HS-27A (cell line): ENCODE data around the gene GBE1.
A peak's percentile ranks its signal among the peaks of the same experiment; 100 is the strongest.
"Not testable (repeated sequence)": the region's sequence is repeated elsewhere in the genome, so short reads cannot be mapped to it uniquely, and the experiment has no call there.

ENCODE experiments used
- DNase-seq: peaks from one replicate; pipeline ENCODE4 v3.0.0-alpha.2; 2012; ENCODE audit warnings: low read depth, missing footprints

The GBE1 gene

GRCh38 chr3:81531263-81531662 lies 230.2 kb downstream of the GBE1 start:
- DNase-seq, result no peak

GRCh38 chr3:81530180-81530939 lies 231.1 kb downstream of the GBE1 start:
- DNase-seq, result no peak

GRCh38 chr3:81521855-81522254 lies 239.6 kb downstream of the GBE1 start:
- no peak for DNase-seq

- no peak for DNase-seq
These were observed 242.5 kb downstream of the GBE1 start for GRCh38 chr3:81518945-81519344.

GRCh38 chr3:81516042-81516441 lies 245.4 kb downstream of the GBE1 start:
- no peak for DNase-seq

GRCh38 chr3:81513591-81513990 lies 247.9 kb downstream of the GBE1 start:
- DNase-seq, result no peak

- DNase-seq, result no peak
These were observed 258.4 kb downstream of the GBE1 start for GRCh38 chr3:81503026-81503425.

- DNase-seq, result no peak
These were observed 259.2 kb downstream of the GBE1 start for GRCh38 chr3:81502236-81502635.

GRCh38 chr3:81500039-81500438 lies 261.4 kb downstream of the GBE1 start:
- DNase-seq, result no peak

- DNase-seq, result no peak
These were observed 263.7 kb downstream of the GBE1 start for GRCh38 chr3:81497572-81498251.

- no peak for DNase-seq
These were observed 264.9 kb downstream of the GBE1 start for GRCh38 chr3:81496407-81497104.

GRCh38 chr3:81492471-81492870 lies 269.0 kb downstream of the GBE1 start:
- not testable (repeated sequence) for DNase-seq

GRCh38 chr3:81492040-81492439 lies 269.4 kb downstream of the GBE1 start:
- no peak for DNase-seq

- peak; percentile 76 for DNase-seq
These were observed 270.7 kb downstream of the GBE1 start for GRCh38 chr3:81490541-81491288.

GRCh38 chr3:81485444-81485865 lies 276.0 kb downstream of the GBE1 start:
- peak; percentile 27 for DNase-seq

- DNase-seq, result no peak
These were observed 276.9 kb downstream of the GBE1 start for GRCh38 chr3:81484520-81484919.

- no peak for DNase-seq
These were observed 278.4 kb downstream of the GBE1 start for GRCh38 chr3:81483046-81483445.

GRCh38 chr3:81477740-81478139 lies 283.7 kb downstream of the GBE1 start:
- DNase-seq, result no peak

- DNase-seq, result no peak
These were observed 284.8 kb downstream of the GBE1 start for GRCh38 chr3:81476692-81477091.

GRCh38 chr3:81472600-81473362 lies 288.7 kb downstream of the GBE1 start:
- DNase-seq, result no peak

- DNase-seq, result no peak
These were observed 290.7 kb downstream of the GBE1 start for GRCh38 chr3:81470524-81471278.
